K562 (cell line): ENCODE results near the gene ZDHHC14. TPM values are rescaled to one million over a fixed set of nuclear protein-coding genes. Genes with fewer than 3 reads are reported as not detected.

Source experiments
- ATAC-seq: fragments of 200-7000 bp; cut with Tn5 transposase; 3 replicates; pipeline ENCODE4 v1.9.1; 2020; ENCODE audit warnings: moderate library complexity
- BruUV-seq: library from RNA; stranded (reverse); fragments of 400-500 nt; replicated peaks from 2 replicates; lab custom pipeline; 2021; lab: Mats Ljungman, UMichigan
- CTCF ChIA-PET: fragments of 300-600 bp; formaldehyde crosslinking; extraction: SDS; loops from one replicate; lab custom pipeline; 2021; ENCODE audit warnings: low intra/inter-chr PET ratio; lab: Yijun Ruan, JAX
- POLR2A ChIA-PET: fragments of 300-600, 350-650 bp; sonication (Branson Sonifier 250); formaldehyde crosslinking; extraction: SDS; loops from one replicate; lab custom pipeline; 2021; ENCODE audit warnings: antibody characterized with exemption, inconsistent platforms; lab: Yijun Ruan, JAX
- DNase-seq, 4 experiments: peaks; one replicate each; pipeline versions ENCODE4 v3.0.0 to v3.0.0-alpha.2; 2011 to 2018; ENCODE audit warnings: low spot score in 3 of 4, mixed read lengths in 3 of 4; ENCODE audit errors: extremely low read depth in 1 of 4
- FAIRE-seq: peaks from 2 replicates; lab custom pipeline; 2011; peaks lifted over from hg19 to GRCh38; lab: Jason Lieb, UNC
- H2AFZ ChIP-seq: 2 replicates; pipeline ENCODE4 v1.6.0; 2011; ENCODE audit warnings: low read depth, low read length, control low read depth, inconsistent platforms
- H3K27ac ChIP-seq: fragments of 200-600 bp; 3 replicates; pipeline ENCODE4 v1.8.0; 2011; ENCODE audit warnings: low read depth, mild to moderate bottlenecking, control low read depth, inconsistent platforms, low read length, moderate library complexity, mixed read lengths; ENCODE audit errors: extremely low read depth
- H3K27me3 ChIP-seq, 2 experiments: fragments of 300-600 bp in 1 of 2; 2 replicates in 1 of 2; 3 replicates in 1 of 2; pipeline versions ENCODE4 v1.6.0 to v1.8.0; 2011; ENCODE audit warnings: inconsistent platforms in 2 of 2, low read length in 2 of 2, mild to moderate bottlenecking in 1 of 2, mixed read lengths in 1 of 2, moderate library complexity in 1 of 2; ENCODE audit not compliant: control insufficient read depth in 2 of 2, insufficient read depth in 2 of 2
- H3K36me3 ChIP-seq: fragments of 300-600 bp; 3 replicates; pipeline ENCODE4 v1.8.0; 2011; ENCODE audit warnings: mild to moderate bottlenecking, low read length, inconsistent platforms; ENCODE audit not compliant: control insufficient read depth, insufficient read depth
- H3K4me1 ChIP-seq, 2 experiments: fragments of 200-600 bp in 1 of 2; replicated peaks in 1 of 2; 2 replicates in 1 of 2; 3 replicates in 1 of 2; pipeline versions ENCODE4 v1.5.1 to v1.8.0; 2011; ENCODE audit warnings: inconsistent platforms in 2 of 2, low read length in 2 of 2, mild to moderate bottlenecking in 1 of 2, mixed read lengths in 1 of 2, moderate library complexity in 1 of 2; ENCODE audit not compliant: control insufficient read depth in 2 of 2, insufficient read depth in 2 of 2
- H3K4me2 ChIP-seq: 2 replicates; pipeline ENCODE4 v1.6.1; 2011; ENCODE audit warnings: low read length, control low read depth, inconsistent platforms, mixed read lengths; ENCODE audit not compliant: insufficient read depth
- H3K4me3 ChIP-seq: fragments of 200-600 bp; sonication (generic), shearing (Covaris generic); 2 replicates; pipeline ENCODE4 v1.5.1; 2016; ENCODE audit warnings: control low read depth, inconsistent platforms
- H3K79me2 ChIP-seq: fragments of 200-600 bp; 3 replicates; pipeline ENCODE4 v1.8.0; 2011; ENCODE audit warnings: low read length, inconsistent platforms; ENCODE audit not compliant: control insufficient read depth, insufficient read depth
- H3K9ac ChIP-seq, 2 experiments: 2 replicates each; pipeline versions ENCODE4 v1.6.0 to v1.6.1; 2011; ENCODE audit warnings: low read depth in 2 of 2, low read length in 2 of 2, control low read depth in 1 of 2, inconsistent platforms in 1 of 2, mild to moderate bottlenecking in 1 of 2, mixed read lengths in 1 of 2; ENCODE audit not compliant: insufficient read depth in 1 of 2
- H3K9me1 ChIP-seq: one replicate; pipeline ENCODE4 v1.6.0; 2011; ENCODE audit warnings: inconsistent platforms, mild to moderate bottlenecking, low read length, moderate library complexity; ENCODE audit not compliant: control insufficient read depth, insufficient read depth
- H3K9me3 ChIP-seq: replicated peaks from 2 replicates; pipeline ENCODE4 v1.5.1; 2011; ENCODE audit warnings: low read depth, low read length, inconsistent platforms; ENCODE audit not compliant: control insufficient read depth, insufficient read depth
- H4K20me1 ChIP-seq: replicated peaks from 2 replicates; pipeline ENCODE4 v1.6.1; 2011; ENCODE audit warnings: low read length, inconsistent platforms, mixed read lengths; ENCODE audit not compliant: control insufficient read depth, insufficient read depth
- CTCFL ChIP-seq: IDR thresholded peaks from 2 replicates; pipeline ENCODE4 v1.6.1; 2011; ENCODE audit warnings: borderline replicate concordance, low read depth, mild to moderate bottlenecking, moderate library complexity, low read length; ENCODE audit not compliant: insufficient read depth, poor library complexity, severe bottlenecking
- E2F4 ChIP-seq: sonication (generic); formaldehyde crosslinking; IDR thresholded peaks from 2 replicates; pipeline ENCODE4 v1.8.0; 2022; ENCODE audit warnings: mild to moderate bottlenecking, low read depth, missing genetic modification reagents
- MTA2 ChIP-seq: fragments of 450-650 bp; IDR thresholded peaks from 2 replicates; pipeline ENCODE4 v1.6.1; 2016; ENCODE audit warnings: low read depth
- NR1H2 ChIP-seq: sonication (generic); formaldehyde crosslinking; IDR thresholded peaks from 2 replicates; pipeline ENCODE4 v1.4.0; 2020; ENCODE audit warnings: mild to moderate bottlenecking, missing genetic modification reagents
- RUNX1 ChIP-seq: sonication (generic); IDR thresholded peaks from 2 replicates; pipeline ENCODE4 v1.6.1; 2016; ENCODE audit warnings: antibody characterized with exemption, low read depth
- SNRNP70 ChIP-seq: fragments of 200-400 bp; formaldehyde crosslinking; optimal IDR thresholded peaks from 2 replicates; pipeline ENCODE3; 2017; ENCODE audit warnings: low read depth, low read length
- WGBS: fragments of 100-300 bp; shearing (Covaris generic); methylation state at CpG from one replicate; pipeline ENCODE4 v1.1.6; 2016; ENCODE audit warnings: low coverage, mixed read lengths; ENCODE audit not compliant: insufficient coverage; ENCODE audit errors: missing lambda C conversion rate; 5-methylcytosine and 5-hydroxymethylcytosine counted together
- in situ Hi-C: fragments of 300-500 bp; cut with MboI; formaldehyde crosslinking; loops from 4 replicates; pipeline ENCODE4 v1.15.0; 2018; ENCODE audit warnings: inconsistent platforms, mixed read lengths
- intact Hi-C: fragments of 100-400 bp; cut with micrococcal nuclease; formaldehyde crosslinking; loops from 2 replicates; pipeline ENCODE4 v1.14.2; 2022
- polyA plus RNA-seq, 8 experiments: library from polyadenylated mRNA; depleted of rRNA in 4 of 8; stranded (reverse) in 5 of 8; unstranded in 3 of 8; fragments of >200 nt; fragmentation: Nextera tagmentation in 2 of 8; fragmentation: Illumina TruSeq in 1 of 8; extraction: Ambion mirVana in 2 of 8; extraction: Trizol in 1 of 8; gene quantifications; 2 replicates each; pipeline versions ENCODE4 v1.2.1 to v1.2.3, GENCODE V29; 2011 to 2014; ENCODE audit warnings: inconsistent platforms in 1 of 8, missing spikeins in 1 of 8
- total RNA-seq, 7 experiments: library from RNA; depleted of rRNA in 6 of 7; stranded (reverse); fragments of >200 nt in 6 of 7; fragmentation: Illumina TruSeq in 2 of 7; extraction: Trizol in 2 of 7; gene quantifications; 2 replicates each; pipeline versions ENCODE4 v1.2.1 to v1.2.3, GENCODE V29; 2011 to 2021; ENCODE audit warnings: low replicate concordance in 1 of 7

Gene ZDHHC14
- total and polyA plus RNA-seq, 9 of the 15 experiments (the other 6 are each of a cell fraction or from before 2014, with no cell fraction given): 0.92 to 23.1 (median 13.8) TPM

GRCh38 chr6:157669747-157670216 is 288.8 kb downstream of the ZDHHC14 start:
- in situ Hi-C loops: no loop called here
- ATAC-seq (no peak), FAIRE-seq (no peak)

More at GRCh38 chr6:157669747-157670216, 288.8 kb downstream of the ZDHHC14 start:
- Histone ChIP-seq H3K4me3 (no peak overlapping the region), H3K27ac (no peak overlapping the region), H2AFZ (no peak overlapping the region), H3K27me3 (no peaks in the 10 kb centered on the region), H3K79me2 (no peaks in the 10 kb centered on the region), H3K9ac (no peak overlapping the region), H3K9me1 (no peaks in the 10 kb centered on the region), H3K4me2 (no peak overlapping the region), H3K36me3 (peaks cover 4% of the 10 kb centered on the region; the same call in 1 of the 3 replicates), H4K20me1 (no peaks in the 10 kb centered on the region), H3K9me3 (no peaks in the 10 kb centered on the region), H3K4me1 (peaks cover 2 to 4% of the 10 kb centered on the region in 2 experiments; a peak in 1 of 5 replicates)
- POLR2A ChIA-PET: interaction anchor here (0.6 to 0.9 kb wide), 3 partner anchors 9 to 313 kb away, joined by 3 read pairs; no protein-coding TSS in a partner anchor
- no peak for DNase-seq
- 81% methylated on average over 14 of the region's 14 CpGs for WGBS
- TF ChIP-seq CTCFL (no peak), E2F4 (CRISPR knock-in tag) (no peak), MTA2 (no peak), RUNX1 (no peak), SNRNP70 (no peak), NR1H2 (CRISPR knock-in tag) (no peak)
- BruUV-seq: no TSS peak
- CTCF ChIA-PET: interaction anchor here (4.8 kb wide), 1 partner anchor 354 kb away, joined by 56 read pairs; no protein-coding TSS in a partner anchor
- intact Hi-C loops: loop anchor here (5.0 kb wide), 3 partner anchors 152 to 283 kb away; no protein-coding TSS in a partner anchor
